Hepatocyte (in vitro differentiated cells): ENCODE results near the gene PLD5. TPM values are rescaled to one million over a fixed set of nuclear protein-coding genes. Genes with fewer than 3 reads are reported as not detected.

Experiments used
- DNase-seq: peaks from one replicate; pipeline ENCODE4 v3.0.0-alpha.2; 2016; ENCODE audit warnings: low spot score
- H2AFZ ChIP-seq: fragments of 200-600 bp; sonication (generic); 2 replicates; pipeline ENCODE4 v1.6.0; 2016; ENCODE audit warnings: antibody characterized with exemption, mild to moderate bottlenecking
- H3K27ac ChIP-seq: fragments of 200-600 bp; sonication (generic); 2 replicates; pipeline ENCODE4 v1.5.1; 2016; ENCODE audit warnings: mild to moderate bottlenecking
- H3K27me3 ChIP-seq: fragments of 200-600 bp; sonication (generic); 2 replicates; pipeline ENCODE4 v1.6.1; 2016
- H3K36me3 ChIP-seq: fragments of 200-600 bp; sonication (generic); replicated peaks from 2 replicates; pipeline ENCODE4 v1.5.1; 2016; ENCODE audit warnings: low read depth; ENCODE audit not compliant: insufficient read depth
- H3K4me1 ChIP-seq: fragments of 200-600 bp; sonication (generic); 2 replicates; pipeline ENCODE4 v1.5.1; 2016; ENCODE audit warnings: mild to moderate bottlenecking, moderate library complexity; ENCODE audit not compliant: insufficient read depth
- H3K4me2 ChIP-seq: fragments of 200-600 bp; sonication (generic); 2 replicates; pipeline ENCODE4 v1.6.0; 2016
- H3K4me3 ChIP-seq: fragments of 200-600 bp; sonication (generic); 2 replicates; pipeline ENCODE4 v1.5.1; 2016; ENCODE audit warnings: mild to moderate bottlenecking
- H3K79me2 ChIP-seq: fragments of 200-600 bp; sonication (generic); 2 replicates; pipeline ENCODE4 v1.6.0; 2017; ENCODE audit warnings: mild to moderate bottlenecking
- H3K9me2 ChIP-seq: fragments of 200-600 bp; sonication (generic); replicated peaks from 2 replicates; pipeline ENCODE4 v1.6.0; 2017; ENCODE audit warnings: mild to moderate bottlenecking; ENCODE audit not compliant: insufficient read depth
- H3K9me3 ChIP-seq: fragments of 200-600 bp; sonication (generic); 2 replicates; pipeline ENCODE4 v1.5.1; 2016; ENCODE audit warnings: low read depth, mild to moderate bottlenecking
- H4K20me1 ChIP-seq: fragments of 200-600 bp; sonication (generic); 2 replicates; pipeline ENCODE4 v1.6.0; 2016; ENCODE audit warnings: mild to moderate bottlenecking; ENCODE audit not compliant: insufficient read depth, poor library complexity, severe bottlenecking
- EZH2 ChIP-seq: fragments of 200-600 bp; sonication (generic); IDR thresholded peaks from 2 replicates; pipeline ENCODE4 v1.6.1; 2016; ENCODE audit warnings: antibody characterized with exemption, mild to moderate bottlenecking, borderline replicate concordance
- EZH2phosphoT487 ChIP-seq: fragments of 200-600 bp; sonication (generic); IDR thresholded peaks from one replicate; pipeline ENCODE4 v1.6.1; 2018; ENCODE audit warnings: antibody characterized with exemption, mild to moderate bottlenecking, low read depth, moderate library complexity; ENCODE audit not compliant: unreplicated experiment, severe bottlenecking
- WGBS: methylation state at CpG from one replicate; pipeline ENCODE4 v1.1.6; 2016; ENCODE audit warnings: low lambda C conversion rate; ENCODE audit errors: missing lambda C conversion rate; 5-methylcytosine and 5-hydroxymethylcytosine counted together
- polyA plus RNA-seq: library from polyadenylated mRNA; unstranded; fragments of >200 nt; fragmentation: Nextera tagmentation; extraction: Ambion mirVana; gene quantifications from 2 replicates; pipeline ENCODE4 v1.2.1, GENCODE V29; 2016
- total RNA-seq: library from RNA; depleted of rRNA; stranded (reverse); fragments of >200 nt; gene quantifications from 2 replicates; pipeline ENCODE4 v1.2.3, GENCODE V29; 2014
- TF ChIP-seq, protein P1 (sequence below): fragments of 200-600 bp; sonication (generic); IDR thresholded peaks from 2 replicates; pipeline ENCODE4 v1.5.1; 2016; ENCODE audit warnings: antibody characterized with exemption, mild to moderate bottlenecking; ENCODE audit not compliant: poor library complexity

PLD5 gene
- total and polyA plus RNA-seq, 2 experiments from 2014 or later: 0.33 to 0.58 TPM

DNA sequence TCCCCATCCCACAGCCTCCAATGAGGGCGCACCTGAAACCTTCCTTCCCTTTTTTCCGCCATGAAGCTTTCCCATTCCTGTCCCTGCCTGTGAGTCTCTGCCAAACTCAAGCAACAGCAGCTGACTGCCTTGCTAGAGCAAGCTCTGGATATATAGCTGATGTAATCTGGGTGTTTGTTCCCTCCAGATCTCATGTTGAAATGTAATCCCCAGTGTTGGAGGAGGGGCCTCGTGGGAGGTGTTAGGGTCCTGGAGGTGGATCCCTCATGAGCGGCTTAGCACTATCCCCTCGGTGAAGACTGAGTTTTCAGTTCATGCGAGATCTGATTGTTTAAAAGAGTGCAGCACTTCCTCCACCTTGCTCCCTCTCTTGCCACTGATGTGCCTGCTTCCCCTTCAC, 321.2 kb downstream of the PLD5 start:
- Histone ChIP-seq H3K79me2 (no peaks in the 10 kb centered on the region), H3K9me3 (no peaks in the 10 kb centered on the region), H2AFZ (no peak overlapping the region), H3K36me3 (no peaks in the 10 kb centered on the region), H3K4me3 (no peak overlapping the region), H3K9me2 (no peaks in the 10 kb centered on the region), H3K27ac (no peak overlapping the region), H3K4me1 (no peaks in the 10 kb centered on the region), H3K4me2 (no peak overlapping the region), H4K20me1 (no peaks in the 10 kb centered on the region), H3K27me3 (no peaks in the 10 kb centered on the region)
- 79% methylated on average over 6 of the region's 6 CpGs for WGBS
- DNase-seq: no peak
- TF ChIP-seq EZH2phosphoT487: no peak
- TF ChIP-seq, protein P1, sequence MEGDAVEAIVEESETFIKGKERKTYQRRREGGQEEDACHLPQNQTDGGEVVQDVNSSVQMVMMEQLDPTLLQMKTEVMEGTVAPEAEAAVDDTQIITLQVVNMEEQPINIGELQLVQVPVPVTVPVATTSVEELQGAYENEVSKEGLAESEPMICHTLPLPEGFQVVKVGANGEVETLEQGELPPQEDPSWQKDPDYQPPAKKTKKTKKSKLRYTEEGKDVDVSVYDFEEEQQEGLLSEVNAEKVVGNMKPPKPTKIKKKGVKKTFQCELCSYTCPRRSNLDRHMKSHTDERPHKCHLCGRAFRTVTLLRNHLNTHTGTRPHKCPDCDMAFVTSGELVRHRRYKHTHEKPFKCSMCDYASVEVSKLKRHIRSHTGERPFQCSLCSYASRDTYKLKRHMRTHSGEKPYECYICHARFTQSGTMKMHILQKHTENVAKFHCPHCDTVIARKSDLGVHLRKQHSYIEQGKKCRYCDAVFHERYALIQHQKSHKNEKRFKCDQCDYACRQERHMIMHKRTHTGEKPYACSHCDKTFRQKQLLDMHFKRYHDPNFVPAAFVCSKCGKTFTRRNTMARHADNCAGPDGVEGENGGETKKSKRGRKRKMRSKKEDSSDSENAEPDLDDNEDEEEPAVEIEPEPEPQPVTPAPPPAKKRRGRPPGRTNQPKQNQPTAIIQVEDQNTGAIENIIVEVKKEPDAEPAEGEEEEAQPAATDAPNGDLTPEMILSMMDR: no peak
- TF ChIP-seq EZH2: no peak

DNA sequence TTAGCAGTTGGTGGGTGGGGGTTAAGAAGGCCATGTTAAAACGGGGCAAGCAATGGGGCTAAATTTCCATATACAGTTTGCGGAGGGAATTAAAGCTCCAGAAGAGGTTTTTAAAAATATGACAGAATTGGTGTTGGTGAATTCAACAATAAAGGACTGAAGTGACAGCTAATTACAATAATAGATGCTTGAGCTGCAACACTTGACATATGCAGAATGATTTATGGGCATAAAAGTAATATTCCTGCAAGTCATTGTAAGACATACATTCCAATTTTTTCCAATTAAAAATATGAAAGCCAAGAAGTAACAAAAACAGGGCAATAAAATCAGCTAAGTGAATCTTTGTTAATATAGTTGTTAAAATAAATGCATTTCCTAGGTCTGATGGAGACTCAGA, 323.4 kb downstream of the PLD5 start:
- 98% methylated on average over 2 of the region's 2 CpGs for WGBS
- H3K4me2 ChIP-seq: no peak overlapping the region
- no peak for DNase-seq
- H3K36me3 ChIP-seq: no peaks in the 10 kb centered on the region
- H3K27me3 ChIP-seq: no peaks in the 10 kb centered on the region
- TF ChIP-seq EZH2phosphoT487 (no peak), EZH2 (no peak)
- TF ChIP-seq, protein P1: no peak
- no peaks in the 10 kb centered on the region for H4K20me1 ChIP-seq
- no peaks in the 10 kb centered on the region for H3K9me2 ChIP-seq
- no peak overlapping the region for H3K4me3 ChIP-seq
- no peak overlapping the region for H2AFZ ChIP-seq
- no peaks in the 10 kb centered on the region for H3K9me3 ChIP-seq
- H3K4me1 ChIP-seq: no peaks in the 10 kb centered on the region
- no peak overlapping the region for H3K27ac ChIP-seq
- H3K79me2 ChIP-seq: no peaks in the 10 kb centered on the region

DNA sequence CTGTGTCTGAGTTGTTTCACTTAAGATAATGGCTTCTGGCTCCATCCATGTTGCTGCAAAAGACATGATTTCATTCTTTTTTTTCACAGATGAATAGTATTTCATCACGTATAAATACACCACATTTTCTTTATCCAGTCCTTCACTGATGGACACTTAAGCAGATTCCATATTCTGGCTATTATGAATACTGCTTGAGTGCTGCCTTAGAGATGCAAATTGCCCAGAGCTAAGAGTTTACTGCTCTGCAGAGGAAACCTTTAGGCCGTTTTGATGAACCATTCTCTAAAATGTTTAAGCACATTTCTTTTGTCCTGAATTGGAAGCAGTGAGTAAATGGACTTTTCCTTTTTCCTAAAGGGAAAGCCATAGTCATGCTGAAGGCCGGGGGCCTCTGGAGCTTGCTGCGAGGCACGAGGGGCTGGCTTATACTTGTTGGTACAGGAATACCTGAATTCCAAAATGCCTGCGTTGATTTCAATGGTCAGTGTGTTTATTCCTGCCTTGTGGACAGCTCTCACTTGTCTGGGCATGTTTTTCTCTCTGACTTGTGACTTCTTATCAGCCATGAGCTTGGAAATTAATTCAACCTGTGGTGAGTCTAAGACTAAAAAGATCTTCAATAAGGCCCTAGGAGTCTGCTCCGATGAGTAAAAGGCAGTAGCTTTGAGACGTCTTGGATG, 324.6 kb downstream of the PLD5 start:
- H4K20me1 ChIP-seq: no peaks in the 10 kb centered on the region
- H3K36me3 ChIP-seq: no peaks in the 10 kb centered on the region
- DNase-seq: no peak
- H3K27ac ChIP-seq: no peak overlapping the region
- H3K4me3 ChIP-seq: no peak overlapping the region
- no peak overlapping the region for H3K4me2 ChIP-seq
- no peaks in the 10 kb centered on the region for H3K9me2 ChIP-seq
- H2AFZ ChIP-seq: no peak overlapping the region
- H3K4me1 ChIP-seq: no peaks in the 10 kb centered on the region
- TF ChIP-seq, protein P1: no peak
- TF ChIP-seq EZH2: no peak
- no peak for TF ChIP-seq EZH2phosphoT487
- H3K79me2 ChIP-seq: no peaks in the 10 kb centered on the region
- no peaks in the 10 kb centered on the region for H3K9me3 ChIP-seq
- no peaks in the 10 kb centered on the region for H3K27me3 ChIP-seq
- 89% methylated on average over 8 of the region's 8 CpGs for WGBS
